Measurements from ENCODE around the gene ZBTB34.

Gene ZBTB34

DNA sequence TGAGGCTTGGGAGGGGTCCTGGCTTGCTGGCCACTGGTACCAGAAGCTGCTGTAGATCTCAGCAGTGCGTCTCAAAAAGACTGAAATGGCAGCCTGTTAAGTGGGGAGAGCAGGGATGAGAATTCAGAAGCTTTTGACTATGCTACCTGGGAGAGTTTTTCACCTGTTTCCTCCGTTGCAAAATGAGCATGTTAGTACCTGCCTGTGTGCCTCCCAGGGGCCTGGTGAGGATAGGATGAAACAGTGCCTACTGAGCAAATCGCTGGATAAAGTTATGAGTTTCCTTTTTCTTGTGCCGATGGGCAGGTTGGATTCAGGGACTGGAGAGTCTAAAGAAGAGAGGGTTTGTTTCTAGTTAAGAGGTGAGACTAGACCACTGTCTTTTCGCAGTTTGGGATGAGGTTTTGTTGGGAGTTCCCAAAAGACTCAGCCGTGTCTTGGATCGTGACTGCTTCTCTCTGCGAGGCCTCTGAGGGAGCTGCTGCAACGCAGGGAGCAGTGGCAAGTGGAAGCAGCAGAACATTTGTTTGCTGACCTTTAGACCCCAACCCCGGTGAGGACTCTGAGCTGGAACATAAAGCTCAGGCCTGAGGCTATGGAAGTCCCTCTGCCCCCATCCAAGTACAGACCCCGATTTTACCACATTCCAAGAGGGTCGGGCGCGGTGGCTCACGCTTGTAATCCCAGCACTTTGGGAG lies 55.6 kb downstream of the ZBTB34 start:
- Mint-ChIP-seq H3K27ac (no peak overlapping the region), H3K36me3 (peaks cover 13% of the 10 kb centered on the region), H3K4me3 (peak overlapping the region; percentile 51), H3K4me1 (peaks cover 21% of the 10 kb centered on the region), H3K27me3 (peaks cover 24% of the 10 kb centered on the region), H3K9me3 (peaks cover 7% of the 10 kb centered on the region)
- ATAC-seq, result no peak

DNA sequence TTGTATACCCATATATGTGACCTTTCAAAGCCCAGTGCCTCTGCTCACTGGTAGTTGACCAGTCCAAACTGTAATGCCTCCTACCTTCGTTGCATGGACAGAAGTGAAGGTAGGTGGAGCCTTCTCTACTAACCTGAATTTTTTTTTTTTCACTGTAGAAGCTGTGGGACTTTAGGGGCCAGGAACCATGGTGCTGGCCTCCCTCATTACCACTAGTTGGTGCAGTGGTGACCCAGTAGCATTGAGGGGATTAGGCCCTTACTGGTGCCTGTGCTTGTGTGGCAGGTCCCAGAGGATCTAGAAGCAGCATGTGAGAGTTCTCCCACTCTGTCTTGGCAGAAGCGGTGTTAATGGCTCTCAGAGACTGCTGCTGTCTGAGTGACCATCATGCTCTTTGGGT lies 56.5 kb downstream of the ZBTB34 start:
- no peak overlapping the region for H3K4me3 Mint-ChIP-seq
- peaks cover 15% of the 10 kb centered on the region for H3K27me3 Mint-ChIP-seq
- H3K9me3 Mint-ChIP-seq, result peaks cover 3% of the 10 kb centered on the region
- ATAC-seq, result no peak
- no peak overlapping the region for H3K27ac Mint-ChIP-seq
- H3K4me1 Mint-ChIP-seq, result peaks cover 21% of the 10 kb centered on the region
- peaks cover 11% of the 10 kb centered on the region for H3K36me3 Mint-ChIP-seq

DNA sequence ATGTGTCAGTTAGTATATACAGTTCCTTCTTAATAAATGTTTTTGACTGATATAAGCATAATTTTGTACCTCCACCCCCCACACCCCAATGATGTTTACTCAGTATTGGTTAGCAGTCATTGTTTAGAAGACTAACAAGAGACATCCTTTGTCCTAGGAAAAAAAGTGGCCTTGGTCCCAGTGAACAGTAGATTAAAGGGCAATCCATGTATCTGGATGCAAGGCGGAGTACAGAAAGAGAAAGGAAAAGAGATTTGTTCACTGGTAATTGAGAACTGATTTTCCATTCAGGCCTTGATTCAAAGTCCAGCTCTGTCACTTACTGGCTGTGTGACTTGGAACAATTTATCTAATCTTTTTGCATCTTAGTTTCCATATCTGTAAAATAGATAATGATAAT lies 58.8 kb downstream of the ZBTB34 start:
- Mint-ChIP-seq H3K4me1 (peaks cover 16% of the 10 kb centered on the region), H3K9me3 (no peaks in the 10 kb centered on the region), H3K27ac (no peak overlapping the region), H3K4me3 (no peak overlapping the region), H3K36me3 (peaks cover 7% of the 10 kb centered on the region), H3K27me3 (no peaks in the 10 kb centered on the region)
- no peak for ATAC-seq

DNA sequence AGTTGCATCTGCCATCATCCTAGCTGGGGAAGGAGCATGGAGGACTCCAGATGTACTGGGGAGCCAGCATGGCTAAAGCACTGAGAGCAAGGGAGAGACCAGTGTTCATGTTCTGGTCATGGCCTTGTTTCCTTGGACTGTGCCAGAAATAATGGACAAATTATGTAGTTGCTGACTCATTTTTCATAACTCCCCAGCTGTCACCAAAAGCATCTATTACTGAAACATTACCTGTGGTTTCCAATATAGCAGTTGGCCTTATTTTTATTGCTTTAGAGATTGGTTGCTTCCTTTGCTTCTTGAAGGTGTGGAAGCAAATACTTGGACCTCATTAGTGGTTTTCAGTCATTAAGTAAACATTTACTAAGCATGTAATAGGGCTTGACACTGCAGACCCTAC lies 65.4 kb downstream of the ZBTB34 start:
- Mint-ChIP-seq H3K36me3 (no peaks in the 10 kb centered on the region), H3K27ac (no peak overlapping the region), H3K27me3 (no peaks in the 10 kb centered on the region), H3K4me3 (no peak overlapping the region), H3K9me3 (no peaks in the 10 kb centered on the region), H3K4me1 (no peaks in the 10 kb centered on the region)
- no peak for ATAC-seq

DNA sequence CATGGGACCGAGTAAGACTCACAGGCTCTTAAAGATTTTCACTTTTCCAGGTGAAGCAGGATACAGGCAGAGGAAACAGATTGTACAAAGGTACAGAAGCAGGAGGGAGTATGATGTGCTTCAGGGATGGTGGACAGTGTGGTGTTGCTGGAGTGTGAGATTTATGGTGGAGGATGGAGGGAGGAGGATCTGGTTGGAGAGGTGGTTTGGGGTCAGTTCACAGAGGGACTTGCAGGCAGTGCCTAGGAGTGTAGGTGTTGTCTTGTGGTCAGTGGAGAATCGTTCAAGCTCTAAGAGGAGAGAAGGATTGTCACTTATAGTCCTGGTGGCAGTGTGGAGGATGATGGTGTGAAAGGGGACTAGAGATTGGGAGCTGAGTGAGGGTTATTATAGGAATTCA lies 65.9 kb downstream of the ZBTB34 start:
- H3K27ac Mint-ChIP-seq, result no peak overlapping the region
- ATAC-seq, result no peak
- H3K36me3 Mint-ChIP-seq, result no peaks in the 10 kb centered on the region
- H3K9me3 Mint-ChIP-seq, result no peaks in the 10 kb centered on the region
- no peaks in the 10 kb centered on the region for H3K4me1 Mint-ChIP-seq
- no peaks in the 10 kb centered on the region for H3K27me3 Mint-ChIP-seq
- no peak overlapping the region for H3K4me3 Mint-ChIP-seq

DNA sequence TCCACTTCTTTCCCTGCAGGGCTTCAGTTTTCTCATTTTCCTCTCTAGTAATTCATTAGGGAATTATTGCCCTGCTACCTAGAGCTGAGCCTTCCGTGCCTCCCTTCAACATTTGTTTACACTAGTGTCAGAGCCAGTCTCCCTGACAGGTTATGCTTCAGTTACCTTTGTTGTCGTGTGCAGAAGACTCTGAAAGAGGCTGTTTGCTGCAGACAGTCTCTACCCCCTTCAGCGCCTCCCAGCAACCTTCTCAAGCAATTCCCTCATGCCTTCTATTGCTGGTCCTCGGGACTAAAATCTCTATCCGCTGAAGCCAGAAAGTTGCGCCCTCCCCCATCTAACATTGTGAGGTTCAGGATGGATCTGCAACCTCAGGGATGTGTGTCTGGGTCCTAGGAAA lies 67.0 kb downstream of the ZBTB34 start:
- Mint-ChIP-seq H3K9me3 (no peaks in the 10 kb centered on the region), H3K4me3 (no peak overlapping the region)
- ATAC-seq, result no peak

DNA sequence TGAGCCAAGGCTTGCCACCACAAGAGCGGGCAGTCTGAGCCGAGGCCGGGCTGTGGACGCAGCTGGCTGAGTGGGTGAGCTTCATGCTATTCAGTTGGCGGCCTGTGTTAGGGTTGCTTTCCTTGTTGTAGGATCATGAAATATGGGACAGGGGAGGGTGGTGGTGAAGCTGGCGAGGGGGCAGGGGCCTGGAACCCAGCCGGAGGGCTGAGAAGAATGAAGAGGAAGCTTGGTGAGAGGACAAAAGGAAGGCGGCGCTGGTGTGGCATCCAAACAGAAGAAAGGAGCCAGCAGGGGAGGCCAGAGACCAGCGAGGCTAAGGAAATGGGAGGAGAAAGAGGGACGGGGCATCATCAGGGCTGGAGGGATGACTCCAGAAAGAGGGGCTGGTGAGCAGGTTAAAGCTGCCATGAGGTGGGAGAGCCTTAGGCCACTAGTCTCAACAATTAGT lies 72.5 kb downstream of the ZBTB34 start:
- Mint-ChIP-seq H3K9me3 (peaks cover 4% of the 10 kb centered on the region), H3K4me1 (no peaks in the 10 kb centered on the region), H3K4me3 (no peak overlapping the region), H3K27me3 (no peaks in the 10 kb centered on the region), H3K27ac (no peak overlapping the region), H3K36me3 (peaks cover 7% of the 10 kb centered on the region)
- no peak for ATAC-seq

More for the DNA sequence above, 67.0 kb downstream of the ZBTB34 start:
- no peaks in the 10 kb centered on the region for H3K27me3 Mint-ChIP-seq
- no peak overlapping the region for H3K27ac Mint-ChIP-seq
- H3K4me1 Mint-ChIP-seq, result no peaks in the 10 kb centered on the region
- H3K36me3 Mint-ChIP-seq, result no peaks in the 10 kb centered on the region

DNA sequence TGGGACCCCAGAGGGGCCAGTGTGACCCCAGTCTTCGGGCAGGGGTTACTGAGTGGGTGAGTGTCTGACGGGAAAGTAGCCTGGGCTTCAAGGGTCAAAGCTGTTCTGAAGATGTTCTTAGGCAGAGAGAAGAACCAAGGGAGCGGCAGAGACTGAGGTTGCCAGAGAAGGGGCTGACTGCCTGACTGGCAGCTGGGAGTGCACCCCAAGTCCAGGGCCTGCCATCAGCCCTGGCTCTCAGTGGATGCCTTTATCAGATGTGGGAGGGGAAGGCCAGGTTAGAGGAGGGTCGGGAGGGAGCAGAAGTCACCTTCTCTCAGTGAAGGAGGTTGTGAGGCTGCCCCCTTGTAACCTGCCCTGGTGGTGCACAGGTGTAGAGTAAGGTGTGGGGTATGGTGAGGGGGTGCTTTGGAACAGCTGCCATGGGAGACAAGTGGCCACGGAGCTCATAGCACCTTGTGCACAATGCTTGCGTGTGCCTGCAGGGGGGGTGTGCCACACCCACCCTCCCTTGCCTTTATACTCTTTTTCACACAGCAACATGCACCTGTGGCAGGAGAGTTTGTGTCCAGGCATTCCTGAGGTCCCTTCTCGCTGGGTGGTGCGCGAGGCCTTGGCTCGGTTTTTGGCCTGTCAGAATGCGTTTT lies 73.0 kb downstream of the ZBTB34 start:
- Mint-ChIP-seq H3K27ac (no peak overlapping the region), H3K4me1 (no peaks in the 10 kb centered on the region), H3K9me3 (peaks cover 4% of the 10 kb centered on the region), H3K27me3 (no peaks in the 10 kb centered on the region), H3K36me3 (peaks cover 7% of the 10 kb centered on the region), H3K4me3 (no peak overlapping the region)
- no peak for ATAC-seq

DNA sequence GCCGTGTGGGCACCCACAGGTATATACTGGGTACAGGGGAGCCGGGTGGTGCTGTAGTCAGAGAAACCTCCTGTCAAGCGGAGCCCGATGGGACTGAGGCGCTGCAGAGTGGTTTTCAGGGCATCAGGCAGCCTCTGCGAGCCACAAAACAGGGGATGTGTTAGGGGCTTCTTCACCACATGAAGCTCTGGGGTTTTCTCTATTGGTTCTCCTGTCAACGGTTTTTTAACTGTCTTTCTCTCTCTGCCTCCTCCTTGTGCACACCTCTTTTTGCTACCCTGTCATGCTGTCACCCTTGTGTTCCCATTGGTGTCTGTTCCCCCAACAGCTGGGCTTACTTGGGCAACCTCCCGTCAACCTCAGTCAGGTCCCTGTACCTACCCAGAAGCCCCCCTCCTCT lies 74.0 kb downstream of the ZBTB34 start:
- Mint-ChIP-seq H3K9me3 (peaks cover 4% of the 10 kb centered on the region), H3K4me1 (no peaks in the 10 kb centered on the region), H3K36me3 (peaks cover 7% of the 10 kb centered on the region), H3K27ac (no peak overlapping the region), H3K4me3 (no peak overlapping the region), H3K27me3 (no peaks in the 10 kb centered on the region)
- ATAC-seq, result no peak

Measured in stimulated activated memory B cell treated with anti-CD40 and anti-IgM and Interleukin-4, amounts not matched to agents 10 μg/mL and 1 μg/mL and 100 μg/mL, for 72 hours (primary cell).